ENCODE measurements around the gene GET4. TPM values are rescaled to one million over a fixed set of nuclear protein-coding genes. Genes with fewer than 3 reads are reported as not detected.

GET4 gene
- total RNA-seq, 4 donors from 2014 or later = 6.1 to 39.4 (median 26.7) TPM

- no peak overlapping the region for H3K4me3 ChIP-seq
- no peak overlapping the region for H3K27ac ChIP-seq
- H3K36me3 ChIP-seq = no peaks in the 10 kb centered on the region
- no peaks in the 10 kb centered on the region for H3K27me3 ChIP-seq
- intact Hi-C loops (cut with DNase I; ENCODE audit: low total_unique reads) = no loop called here
- H3K9me3 ChIP-seq = no peaks in the 10 kb centered on the region
- no peak for TF ChIP-seq POLR2A (IDR thresholded peaks at IDR 0.05)
- TF ChIP-seq CTCF (IDR thresholded peaks at IDR 0.05) = no peak
- DNase-seq = no peak
- peaks cover 0 to 13% of the 10 kb centered on the region in 2 donors for H3K4me1 ChIP-seq
Measured at GRCh38 chr7:903921-904755, 27.8 kb downstream of the GET4 start.

- H3K9me3 ChIP-seq = no peaks in the 10 kb centered on the region
- TF ChIP-seq POLR2A (IDR thresholded peaks at IDR 0.05) (no peak), CTCF (IDR thresholded peaks at IDR 0.05) (no peak)
- no peaks in the 10 kb centered on the region for H3K36me3 ChIP-seq
- no peak overlapping the region for H3K4me3 ChIP-seq
- no peak for DNase-seq
- no peak overlapping the region for H3K27ac ChIP-seq
- intact Hi-C loops (cut with DNase I; ENCODE audit: low total_unique reads) = no loop called here
- no peaks in the 10 kb centered on the region for H3K27me3 ChIP-seq
- H3K4me1 ChIP-seq = peaks cover 0 to 13% of the 10 kb centered on the region in 2 donors
Measured at GRCh38 chr7:904847-905246, 28.5 kb downstream of the GET4 start.

- no peaks in the 10 kb centered on the region for H3K9me3 ChIP-seq
Measured at GRCh38 chr7:906776-907157, 30.4 kb downstream of the GET4 start.

GRCh38 chr7:907158-907980 lies 31.0 kb downstream of the GET4 start:
- no peak for TF ChIP-seq CTCF (IDR thresholded peaks at IDR 0.05)
- no peak for TF ChIP-seq POLR2A (IDR thresholded peaks at IDR 0.05)

More at GRCh38 chr7:906776-907157, 30.4 kb downstream of the GET4 start:
- no peak overlapping the region for H3K27ac ChIP-seq
- DNase-seq = no peak
- no peaks in the 10 kb centered on the region for H3K27me3 ChIP-seq
- H3K36me3 ChIP-seq = no peaks in the 10 kb centered on the region
- intact Hi-C loops (cut with DNase I; ENCODE audit: low total_unique reads) = no loop called here
- TF ChIP-seq POLR2A (IDR thresholded peaks at IDR 0.05) = no peak
- no peak for TF ChIP-seq CTCF (IDR thresholded peaks at IDR 0.05)
- H3K4me1 ChIP-seq = peaks cover 0 to 8% of the 10 kb centered on the region in 2 donors
- no peak overlapping the region for H3K4me3 ChIP-seq

GRCh38 chr7:908159-908581 lies 31.8 kb downstream of the GET4 start:
- Histone ChIP-seq H3K9me3 (no peaks in the 10 kb centered on the region), H3K27ac (no peak overlapping the region), H3K27me3 (no peaks in the 10 kb centered on the region), H3K36me3 (no peaks in the 10 kb centered on the region), H3K4me1 (peaks cover 0 to 8% of the 10 kb centered on the region in 2 donors), H3K4me3 (no peak overlapping the region)
- intact Hi-C loops (cut with DNase I; ENCODE audit: low total_unique reads) = no loop called here
- DNase-seq = no peak
- TF ChIP-seq POLR2A (IDR thresholded peaks at IDR 0.05) (no peak), CTCF (IDR thresholded peaks at IDR 0.05) (no peak)

More at GRCh38 chr7:907158-907980, 31.0 kb downstream of the GET4 start:
- H3K9me3 ChIP-seq = no peaks in the 10 kb centered on the region
- peaks cover 0 to 8% of the 10 kb centered on the region in 2 donors for H3K4me1 ChIP-seq
- intact Hi-C loops (cut with DNase I; ENCODE audit: low total_unique reads) = no loop called here
- no peaks in the 10 kb centered on the region for H3K36me3 ChIP-seq
- DNase-seq = no peak
- no peak overlapping the region for H3K4me3 ChIP-seq
- no peak overlapping the region for H3K27ac ChIP-seq
- no peaks in the 10 kb centered on the region for H3K27me3 ChIP-seq
